Stomach (tissue), 4 donors: ENCODE results near the gene CSE1L.

ENCODE experiments used
- EP300 ChIP-seq: sonication (generic); formaldehyde crosslinking; IDR thresholded peaks from one replicate; pipeline ENCODE4 v1.6.1; 2017; ENCODE audit warnings: antibody characterized with exemption
- POLR2A ChIP-seq, 4 donors: fragments of 450-650 bp; IDR thresholded peaks; one replicate each; pipeline ENCODE4 v1.6.1; 2016; ENCODE audit warnings: antibody characterized with exemption in 4 of 4, control low read depth in 2 of 4, mild to moderate bottlenecking in 1 of 4, moderate library complexity in 1 of 4
- TF ChIP-seq, protein P1 (sequence below), 7 experiments: fragments of 450-650 bp in 4 of 7; fragments of 200-600 bp in 3 of 7; sonication (generic) in 3 of 7; IDR thresholded peaks; one replicate each; pipeline ENCODE4 v1.5.1; 2016 to 2019; ENCODE audit warnings: antibody characterized with exemption in 7 of 7, control low read depth in 2 of 7, mild to moderate bottlenecking in 1 of 7

DNA sequence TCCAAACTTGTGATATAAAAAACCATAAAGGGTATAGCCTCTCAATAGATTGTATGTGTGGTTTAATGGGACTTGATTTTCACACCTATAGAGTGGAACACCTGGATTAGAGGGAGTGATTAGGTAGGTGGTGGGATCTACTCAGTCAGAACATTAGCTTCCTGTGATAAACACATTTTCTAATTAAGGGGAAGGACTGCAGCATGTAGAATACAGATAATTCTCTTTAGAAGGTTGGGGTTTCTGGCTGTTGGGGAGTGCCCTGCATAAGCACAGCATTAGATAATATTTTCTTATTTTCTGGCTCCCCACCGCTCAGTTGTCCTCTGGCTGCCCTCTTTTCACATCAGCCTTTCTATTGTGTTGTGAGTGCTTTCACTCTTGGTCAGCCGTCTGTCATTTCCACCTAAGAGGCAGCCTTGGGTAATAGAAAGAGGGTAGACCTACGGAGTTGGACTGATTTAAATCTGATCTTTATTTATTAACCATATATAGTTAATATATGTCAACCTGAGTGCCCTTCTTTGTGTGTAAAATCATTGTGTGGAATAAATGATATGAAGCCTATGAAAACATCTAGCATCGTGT is 8.0 kb downstream of the CSE1L start:
- TF ChIP-seq, protein P1, sequence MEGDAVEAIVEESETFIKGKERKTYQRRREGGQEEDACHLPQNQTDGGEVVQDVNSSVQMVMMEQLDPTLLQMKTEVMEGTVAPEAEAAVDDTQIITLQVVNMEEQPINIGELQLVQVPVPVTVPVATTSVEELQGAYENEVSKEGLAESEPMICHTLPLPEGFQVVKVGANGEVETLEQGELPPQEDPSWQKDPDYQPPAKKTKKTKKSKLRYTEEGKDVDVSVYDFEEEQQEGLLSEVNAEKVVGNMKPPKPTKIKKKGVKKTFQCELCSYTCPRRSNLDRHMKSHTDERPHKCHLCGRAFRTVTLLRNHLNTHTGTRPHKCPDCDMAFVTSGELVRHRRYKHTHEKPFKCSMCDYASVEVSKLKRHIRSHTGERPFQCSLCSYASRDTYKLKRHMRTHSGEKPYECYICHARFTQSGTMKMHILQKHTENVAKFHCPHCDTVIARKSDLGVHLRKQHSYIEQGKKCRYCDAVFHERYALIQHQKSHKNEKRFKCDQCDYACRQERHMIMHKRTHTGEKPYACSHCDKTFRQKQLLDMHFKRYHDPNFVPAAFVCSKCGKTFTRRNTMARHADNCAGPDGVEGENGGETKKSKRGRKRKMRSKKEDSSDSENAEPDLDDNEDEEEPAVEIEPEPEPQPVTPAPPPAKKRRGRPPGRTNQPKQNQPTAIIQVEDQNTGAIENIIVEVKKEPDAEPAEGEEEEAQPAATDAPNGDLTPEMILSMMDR (IDR thresholded peaks at IDR 0.05) = no peak
- TF ChIP-seq EP300 = no peak
- no peak for TF ChIP-seq POLR2A (IDR thresholded peaks at IDR 0.05)
